ENCODE results near the gene COG7.

DNA sequence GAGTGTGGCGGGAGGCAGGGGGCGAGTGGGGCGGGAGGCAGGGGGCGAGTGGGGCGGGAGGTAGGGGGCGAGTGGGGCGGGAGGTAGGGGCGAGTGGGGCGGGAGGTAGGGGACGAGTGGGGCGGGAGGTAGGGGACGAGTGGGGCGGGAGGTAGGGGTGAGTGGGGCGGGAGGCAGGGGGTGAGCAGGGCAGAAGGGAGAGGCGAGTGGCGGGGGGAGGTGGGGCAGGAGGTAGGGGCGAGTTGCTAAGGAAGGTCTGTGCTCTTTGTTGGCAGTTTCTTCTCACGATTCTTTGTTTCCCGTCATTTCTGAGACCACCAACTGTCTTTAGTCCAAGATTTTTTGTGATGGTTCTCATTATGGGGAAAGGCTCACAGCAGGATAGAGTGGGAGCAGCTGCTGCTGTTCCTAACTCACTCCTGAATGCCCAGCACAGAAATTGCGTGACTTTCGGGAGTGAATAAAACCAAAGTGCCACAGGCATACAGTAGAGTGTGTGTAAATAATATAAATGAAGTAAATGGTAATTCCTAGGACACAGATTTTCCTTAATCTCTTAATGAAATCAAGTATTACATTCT, 44.7 kb downstream of the COG7 start:
- TF ChIP-seq, protein P1, sequence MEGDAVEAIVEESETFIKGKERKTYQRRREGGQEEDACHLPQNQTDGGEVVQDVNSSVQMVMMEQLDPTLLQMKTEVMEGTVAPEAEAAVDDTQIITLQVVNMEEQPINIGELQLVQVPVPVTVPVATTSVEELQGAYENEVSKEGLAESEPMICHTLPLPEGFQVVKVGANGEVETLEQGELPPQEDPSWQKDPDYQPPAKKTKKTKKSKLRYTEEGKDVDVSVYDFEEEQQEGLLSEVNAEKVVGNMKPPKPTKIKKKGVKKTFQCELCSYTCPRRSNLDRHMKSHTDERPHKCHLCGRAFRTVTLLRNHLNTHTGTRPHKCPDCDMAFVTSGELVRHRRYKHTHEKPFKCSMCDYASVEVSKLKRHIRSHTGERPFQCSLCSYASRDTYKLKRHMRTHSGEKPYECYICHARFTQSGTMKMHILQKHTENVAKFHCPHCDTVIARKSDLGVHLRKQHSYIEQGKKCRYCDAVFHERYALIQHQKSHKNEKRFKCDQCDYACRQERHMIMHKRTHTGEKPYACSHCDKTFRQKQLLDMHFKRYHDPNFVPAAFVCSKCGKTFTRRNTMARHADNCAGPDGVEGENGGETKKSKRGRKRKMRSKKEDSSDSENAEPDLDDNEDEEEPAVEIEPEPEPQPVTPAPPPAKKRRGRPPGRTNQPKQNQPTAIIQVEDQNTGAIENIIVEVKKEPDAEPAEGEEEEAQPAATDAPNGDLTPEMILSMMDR (IDR thresholded peaks at IDR 0.05) = no peak
- TF ChIP-seq POLR2A (IDR thresholded peaks at IDR 0.05) = no peak

All from heart left ventricle (tissue), 13 donors.